IMR-90 (cell line): ENCODE results near the gene CYRIA. TPM values are rescaled to one million over a fixed set of nuclear protein-coding genes. Genes with fewer than 3 reads are reported as not detected.
A peak's percentile ranks its signal among the peaks of the same experiment; 100 is the strongest.

Source experiments
- ATAC-seq: fragments of 200-7000 bp; cut with Tn5 transposase; 2 replicates; pipeline ENCODE4 v1.9.1; 2020; ENCODE audit warnings: low read depth, mild to moderate bottlenecking, moderate library complexity
- BruUV-seq: library from RNA; stranded (reverse); fragments of 400-500 nt; replicated peaks from 2 replicates; lab custom pipeline; 2021; lab: Mats Ljungman, UMichigan
- CTCF ChIA-PET: fragments of 300-600 bp; formaldehyde crosslinking; extraction: SDS; loops from one replicate; lab custom pipeline; 2021; ENCODE audit warnings: antibody characterized with exemption; lab: Yijun Ruan, JAX
- POLR2A ChIA-PET: fragments of 300-600 bp; sonication (Branson Sonifier 250); formaldehyde crosslinking; loops from one replicate; lab custom pipeline; 2022; ENCODE audit warnings: antibody characterized with exemption; ENCODE audit not compliant: unreplicated experiment; lab: Charles Lee
- DNase-seq: peaks from one replicate; pipeline ENCODE4 v3.0.0; 2013
- H2AFZ ChIP-seq: replicated peaks from 2 replicates; pipeline ENCODE3; 2013; ENCODE audit warnings: low read length, mild to moderate bottlenecking; ENCODE audit not compliant: poor library complexity
- H2AK5ac ChIP-seq: 2 replicates; pipeline ENCODE4 v1.6.1; 2013; ENCODE audit warnings: low read depth, low read length, inconsistent platforms
- H2AK9ac ChIP-seq: replicated peaks from 2 replicates; pipeline ENCODE3; 2013; ENCODE audit warnings: mild to moderate bottlenecking, low read depth, low read length, moderate library complexity; ENCODE audit not compliant: poor library complexity
- H2BK120ac ChIP-seq: 2 replicates; pipeline ENCODE4 v1.6.1; 2013; ENCODE audit warnings: low read depth, low read length, inconsistent platforms
- H2BK15ac ChIP-seq: 3 replicates; pipeline ENCODE4 v1.6.1; 2013; ENCODE audit warnings: low read depth, low read length, inconsistent platforms
- H2BK20ac ChIP-seq: 2 replicates; pipeline ENCODE4 v1.6.1; 2013; ENCODE audit warnings: low read depth, mild to moderate bottlenecking, inconsistent platforms, low read length, moderate library complexity
- H2BK5ac ChIP-seq: 2 replicates; pipeline ENCODE4 v1.6.1; 2013; ENCODE audit warnings: mild to moderate bottlenecking, low read depth, low read length, inconsistent platforms; ENCODE audit not compliant: poor library complexity, severe bottlenecking
- H3K14ac ChIP-seq: replicated peaks from 2 replicates; pipeline ENCODE4 v1.6.1; 2013; ENCODE audit warnings: low read depth, low read length, inconsistent platforms
- H3K18ac ChIP-seq: 2 replicates; pipeline ENCODE4 v1.6.1; 2013; ENCODE audit warnings: low read depth, low read length, control low read depth
- H3K23ac ChIP-seq: 2 replicates; pipeline ENCODE4 v1.6.1; 2013; ENCODE audit warnings: low read depth, low read length, inconsistent platforms
- H3K27ac ChIP-seq: 2 replicates; pipeline ENCODE4 v1.5.1; 2013; ENCODE audit warnings: mild to moderate bottlenecking, control low read depth, low read length; ENCODE audit not compliant: insufficient read depth
- H3K27me3 ChIP-seq: 2 replicates; pipeline ENCODE4 v1.6.1; 2013; ENCODE audit warnings: low read length; ENCODE audit not compliant: control insufficient read depth, insufficient read depth
- H3K36me3 ChIP-seq: 2 replicates; pipeline ENCODE4 v1.6.1; 2013; ENCODE audit warnings: low read length, mixed read lengths; ENCODE audit not compliant: control insufficient read depth, insufficient read depth
- H3K4ac ChIP-seq: 2 replicates; pipeline ENCODE4 v1.6.1; 2013; ENCODE audit warnings: low read depth, low read length, inconsistent platforms
- H3K4me1 ChIP-seq: 2 replicates; pipeline ENCODE4 v1.6.1; 2013; ENCODE audit warnings: low read length, mixed read lengths; ENCODE audit not compliant: control insufficient read depth, insufficient read depth
- H3K4me2 ChIP-seq: 2 replicates; pipeline ENCODE4 v1.6.1; 2013; ENCODE audit warnings: low read depth, mild to moderate bottlenecking, control low read depth, low read length, moderate library complexity
- H3K4me3 ChIP-seq: 2 replicates; pipeline ENCODE4 v1.5.1; 2013; ENCODE audit warnings: low read depth, mild to moderate bottlenecking, control low read depth, low read length, moderate library complexity; ENCODE audit not compliant: insufficient read depth
- H3K56ac ChIP-seq: 2 replicates; pipeline ENCODE4 v1.6.1; 2013; ENCODE audit warnings: low read length, inconsistent platforms; ENCODE audit not compliant: insufficient read depth; ENCODE audit errors: extremely low read depth
- H3K79me1 ChIP-seq, 2 experiments: 2 replicates each; pipeline ENCODE4 v1.6.1; 2013; ENCODE audit warnings: low read length in 2 of 2, inconsistent platforms in 1 of 2, low read depth in 1 of 2
- H3K9ac ChIP-seq: 2 replicates; pipeline ENCODE4 v1.6.1; 2013; ENCODE audit warnings: low read depth, low read length, control low read depth
- H3K9me1 ChIP-seq: 2 replicates; pipeline ENCODE4 v1.6.1; 2013; ENCODE audit warnings: low read length, inconsistent platforms; ENCODE audit not compliant: insufficient read depth
- H3K9me3 ChIP-seq: 2 replicates; pipeline ENCODE4 v1.6.1; 2013; ENCODE audit warnings: low read length; ENCODE audit not compliant: control insufficient read depth, insufficient read depth
- H4K20me1 ChIP-seq: 2 replicates; pipeline ENCODE4 v1.6.1; 2013; ENCODE audit warnings: low read length, inconsistent platforms; ENCODE audit not compliant: insufficient read depth
- H4K5ac ChIP-seq: 2 replicates; pipeline ENCODE4 v1.6.1; 2013; ENCODE audit warnings: mild to moderate bottlenecking, low read depth, low read length, control low read depth
- H4K8ac ChIP-seq, 2 experiments: 2 replicates each; pipeline ENCODE4 v1.6.1; 2013; ENCODE audit warnings: low read depth in 2 of 2, low read length in 2 of 2, control low read depth in 1 of 2, inconsistent platforms in 1 of 2
- H4K91ac ChIP-seq: 2 replicates; pipeline ENCODE4 v1.6.1; 2013; ENCODE audit warnings: low read depth, low read length, inconsistent platforms; ENCODE audit not compliant: insufficient read depth
- CEBPB ChIP-seq: IDR thresholded peaks from 2 replicates; pipeline ENCODE4 v1.6.1; 2012; ENCODE audit warnings: low read depth, low read length, improper control_type of control experiment
- CHD1 ChIP-seq: IDR thresholded peaks from 2 replicates; pipeline ENCODE4 v1.6.1; 2012; ENCODE audit warnings: low read depth, low read length, improper control_type of control experiment
- MAZ ChIP-seq: IDR thresholded peaks from 2 replicates; pipeline ENCODE4 v1.6.1; 2012; ENCODE audit warnings: low read depth, mild to moderate bottlenecking, low read length, improper control_type of control experiment, moderate library complexity, borderline replicate concordance
- MXI1 ChIP-seq: IDR thresholded peaks from 2 replicates; pipeline ENCODE4 v1.6.1; 2012; ENCODE audit warnings: low read depth, mild to moderate bottlenecking, low read length, moderate library complexity, borderline replicate concordance
- POLR2A ChIP-seq: IDR thresholded peaks from 2 replicates; pipeline ENCODE4 v1.6.1; 2012; ENCODE audit warnings: mild to moderate bottlenecking, low read depth, low read length
- RAD21 ChIP-seq: IDR thresholded peaks from 2 replicates; pipeline ENCODE4 v1.6.1; 2012; ENCODE audit warnings: low read length, improper control_type of control experiment
- RCOR1 ChIP-seq: IDR thresholded peaks from 2 replicates; pipeline ENCODE4 v1.6.1; 2012; ENCODE audit warnings: mild to moderate bottlenecking, low read length, improper control_type of control experiment; ENCODE audit not compliant: insufficient replicate concordance
- RFX5 ChIP-seq: IDR thresholded peaks from 2 replicates; pipeline ENCODE4 v1.8.0; 2012; ENCODE audit warnings: low read depth, mild to moderate bottlenecking, low read length, moderate library complexity
- WGBS, 2 experiments: methylation state at CpG; one replicate each; pipeline versions ENCODE4 v1.1.5 to v1.1.7; 2013; ENCODE audit warnings: missing lambda C conversion rate in 2 of 2; ENCODE audit not compliant: insufficient read length in 1 of 2; ENCODE audit errors: extremely low coverage in 2 of 2; 5-methylcytosine and 5-hydroxymethylcytosine counted together
- dilution Hi-C: fragments of 300-500 bp; cut with HindIII; formaldehyde crosslinking; loops from one replicate; pipeline ENCODE4 v1.14.3; 2018; ENCODE audit warnings: low sequenced_read_pairs; ENCODE audit not compliant: unreplicated experiment
- in situ Hi-C: fragments of 300-500 bp; cut with MboI; formaldehyde crosslinking; loops from 3 replicates; pipeline ENCODE4 v1.14.3; 2019; ENCODE audit warnings: low sequenced_read_pairs, inconsistent platforms, mixed read lengths
- intact Hi-C: fragments of 100-400 bp; cut with micrococcal nuclease; formaldehyde crosslinking; loops from 2 replicates; pipeline ENCODE4 v1.10.0; 2022
- polyA plus RNA-seq, 3 experiments: library from polyadenylated mRNA; depleted of rRNA; stranded (reverse); fragments of >200 nt; gene quantifications; 2 replicates each; pipeline ENCODE4 v1.2.3, GENCODE V29; 2012; ENCODE audit warnings: low replicate concordance in 1 of 3
- total RNA-seq: library from RNA; depleted of rRNA; stranded (reverse); fragments of >200 nt; gene quantifications from 2 replicates; pipeline ENCODE4 v1.2.3, GENCODE V29; 2012
- TF ChIP-seq, protein P1 (sequence below): conservative IDR thresholded peaks from 2 replicates; pipeline ENCODE4 v1.5.1; 2012; ENCODE audit warnings: mild to moderate bottlenecking, low read depth, low read length, improper control_type of control experiment
- TF ChIP-seq, protein P2 (sequence below): fragments of 150-350 bp; IDR thresholded peaks from 2 replicates; pipeline ENCODE4 v1.6.1; 2017; ENCODE audit warnings: mild to moderate bottlenecking, antibody characterized with exemption, low read length, low read depth

CYRIA gene
- total and polyA plus RNA-seq, 2 of the 4 experiments (the other 2 are of a cell fraction) = 1.7 to 3.8 TPM

DNA sequence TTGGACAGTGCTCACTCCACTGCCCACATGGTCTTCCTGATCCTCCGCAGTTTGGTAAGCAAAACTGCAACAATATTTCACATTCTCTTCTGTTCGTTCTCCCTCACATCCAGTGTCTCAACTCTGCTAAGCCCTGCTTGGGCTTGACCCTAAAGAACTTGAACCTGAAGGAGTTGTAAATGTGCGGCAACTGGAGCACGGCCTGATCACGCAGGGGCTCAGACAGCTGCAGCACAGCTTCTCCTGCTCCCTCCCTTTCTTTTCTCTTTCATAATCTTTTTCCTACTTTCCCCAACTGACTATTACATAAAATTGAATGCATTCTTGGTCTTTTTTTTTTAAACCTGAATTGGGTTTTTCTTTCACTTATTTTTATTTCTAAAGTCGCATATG, 10.2 kb downstream of the CYRIA start:
- CTCF ChIA-PET = interaction anchor here (1.3 kb wide), 1 partner anchor 16 kb away, joined by 4 read pairs; no protein-coding TSS in a partner anchor
- H3K56ac ChIP-seq = no peak overlapping the region
- H3K79me1 ChIP-seq = 0 out of 4 replicates have a peak, but pooled peaks cover 0 to 4% of the 10 kb centered on the region in 2 experiments
- no peak overlapping the region for H2AK9ac ChIP-seq
- no peak overlapping the region for H2BK20ac ChIP-seq
- no peak for TF ChIP-seq RCOR1
- no peak for TF ChIP-seq MXI1
- TF ChIP-seq, protein P1, sequence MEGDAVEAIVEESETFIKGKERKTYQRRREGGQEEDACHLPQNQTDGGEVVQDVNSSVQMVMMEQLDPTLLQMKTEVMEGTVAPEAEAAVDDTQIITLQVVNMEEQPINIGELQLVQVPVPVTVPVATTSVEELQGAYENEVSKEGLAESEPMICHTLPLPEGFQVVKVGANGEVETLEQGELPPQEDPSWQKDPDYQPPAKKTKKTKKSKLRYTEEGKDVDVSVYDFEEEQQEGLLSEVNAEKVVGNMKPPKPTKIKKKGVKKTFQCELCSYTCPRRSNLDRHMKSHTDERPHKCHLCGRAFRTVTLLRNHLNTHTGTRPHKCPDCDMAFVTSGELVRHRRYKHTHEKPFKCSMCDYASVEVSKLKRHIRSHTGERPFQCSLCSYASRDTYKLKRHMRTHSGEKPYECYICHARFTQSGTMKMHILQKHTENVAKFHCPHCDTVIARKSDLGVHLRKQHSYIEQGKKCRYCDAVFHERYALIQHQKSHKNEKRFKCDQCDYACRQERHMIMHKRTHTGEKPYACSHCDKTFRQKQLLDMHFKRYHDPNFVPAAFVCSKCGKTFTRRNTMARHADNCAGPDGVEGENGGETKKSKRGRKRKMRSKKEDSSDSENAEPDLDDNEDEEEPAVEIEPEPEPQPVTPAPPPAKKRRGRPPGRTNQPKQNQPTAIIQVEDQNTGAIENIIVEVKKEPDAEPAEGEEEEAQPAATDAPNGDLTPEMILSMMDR = no peak
- TF ChIP-seq, protein P2, sequence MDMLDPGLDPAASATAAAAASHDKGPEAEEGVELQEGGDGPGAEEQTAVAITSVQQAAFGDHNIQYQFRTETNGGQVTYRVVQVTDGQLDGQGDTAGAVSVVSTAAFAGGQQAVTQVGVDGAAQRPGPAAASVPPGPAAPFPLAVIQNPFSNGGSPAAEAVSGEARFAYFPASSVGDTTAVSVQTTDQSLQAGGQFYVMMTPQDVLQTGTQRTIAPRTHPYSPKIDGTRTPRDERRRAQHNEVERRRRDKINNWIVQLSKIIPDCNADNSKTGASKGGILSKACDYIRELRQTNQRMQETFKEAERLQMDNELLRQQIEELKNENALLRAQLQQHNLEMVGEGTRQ = no peak
- no peak for TF ChIP-seq RAD21
- no peak for TF ChIP-seq RFX5
- TF ChIP-seq CHD1 = no peak
- TF ChIP-seq CEBPB = no peak
- TF ChIP-seq POLR2A = no peak
- TF ChIP-seq MAZ = no peak
- H4K5ac ChIP-seq = no peak overlapping the region
- peaks cover 2% of the 10 kb centered on the region; the same call in 1 of the 2 replicates for H3K36me3 ChIP-seq
- no peaks in the 10 kb centered on the region for H3K9me3 ChIP-seq
- no peak overlapping the region for H3K4me3 ChIP-seq
- H2BK120ac ChIP-seq = no peak overlapping the region
- POLR2A ChIA-PET = no interaction called here
- ATAC-seq (no peak), DNase-seq (no peak)
- H2AK5ac ChIP-seq = 0 out of 2 replicates have a peak overlapping the region, but pooled peaks have one; percentile 1
- in situ Hi-C loops (no loop called here), intact Hi-C loops (no loop called here), dilution Hi-C loops (no loop called here)
- no peak overlapping the region for H4K8ac ChIP-seq
- no peaks in the 10 kb centered on the region for H4K20me1 ChIP-seq
- no peak overlapping the region for H2BK5ac ChIP-seq
- WGBS, 2 experiments = 100% methylated on average over 1 of the region's 6 CpGs; no CpG with 5 or more reads in 1 of the 2 experiments
- H3K18ac ChIP-seq = no peak overlapping the region
- H3K4me1 ChIP-seq = peaks cover 24% of the 10 kb centered on the region
- H3K9me1 ChIP-seq = peaks cover 4% of the 10 kb centered on the region; the same call in 1 of the 2 replicates
- H2AFZ ChIP-seq = no peak overlapping the region
- no peak overlapping the region for H4K91ac ChIP-seq
- 0 out of 2 replicates have a peak overlapping the region, but pooled peaks have one; percentile 27 for H3K4ac ChIP-seq
- no peak overlapping the region for H3K9ac ChIP-seq
- H3K23ac ChIP-seq = no peak overlapping the region
- no peak overlapping the region for H2BK15ac ChIP-seq
- no TSS peak for BruUV-seq
- no peak overlapping the region for H3K4me2 ChIP-seq
- no peak overlapping the region for H3K14ac ChIP-seq
- no peak overlapping the region for H3K27ac ChIP-seq
- peaks cover 2% of the 10 kb centered on the region; the same call in 1 of the 2 replicates for H3K27me3 ChIP-seq
